Breast epithelium (tissue), 4 donors: ENCODE measurements around the gene CUL4A. TPM values are rescaled to one million over a fixed set of nuclear protein-coding genes. Genes with fewer than 3 reads are reported as not detected.

Experiments
- DNase-seq, 2 donors: peaks; one replicate each; pipeline ENCODE4 v3.0.0-alpha.2; 2019; ENCODE audit warnings: low spot score in 2 of 2
- H3K27ac ChIP-seq, 2 donors: fragments of 200-600 bp; sonication (generic) in 1 of 2; one replicate each; pipeline ENCODE4 v1.5.1; 2016 to 2019; ENCODE audit warnings: mild to moderate bottlenecking in 1 of 2
- H3K27me3 ChIP-seq, 2 donors: fragments of 200-600 bp; sonication (generic) in 1 of 2; one replicate each; pipeline versions ENCODE4 v1.5.1 to v1.6.0; 2017 to 2019; ENCODE audit warnings: control low read depth in 1 of 2, mild to moderate bottlenecking in 1 of 2
- H3K36me3 ChIP-seq: fragments of 200-600 bp; one replicate; pipeline ENCODE4 v1.5.1; 2019
- H3K4me1 ChIP-seq, 2 donors: fragments of 200-600 bp; sonication (generic); one replicate each; pipeline ENCODE4 v1.5.1; 2016 to 2019; ENCODE audit warnings: control low read depth in 1 of 2
- H3K4me3 ChIP-seq, 3 donors: fragments of 200-600 bp; sonication (generic); 1 replicate in 2 of 3; 2 replicates in 1 of 3; pipeline ENCODE4 v1.5.1; 2016 to 2019; ENCODE audit warnings: mild to moderate bottlenecking in 3 of 3, moderate library complexity in 2 of 3
- H3K9me3 ChIP-seq, 2 donors: fragments of 200-600 bp; sonication (generic) in 1 of 2; one replicate each; pipeline ENCODE4 v1.5.1; 2016 to 2019; ENCODE audit warnings: control low read depth in 1 of 2
- POLR2A ChIP-seq: fragments of 450-650 bp; IDR thresholded peaks from one replicate; pipeline ENCODE4 v1.6.1; 2016; ENCODE audit warnings: antibody characterized with exemption, mild to moderate bottlenecking, moderate library complexity
- POLR2AphosphoS5 ChIP-seq, 3 donors: sonication (generic); formaldehyde crosslinking; IDR thresholded peaks; one replicate each; pipeline ENCODE4 v1.6.1; 2017; ENCODE audit warnings: antibody characterized with exemption in 3 of 3
- intact Hi-C: fragments of 100-400 bp; cut with DNase I; formaldehyde crosslinking; loops from one replicate; pipeline ENCODE4 v1.15.1; 2023; ENCODE audit warnings: low total_unique reads
- total RNA-seq, 3 donors: library from RNA; depleted of rRNA; stranded (reverse); fragments of >200 nt; gene quantifications; one replicate each; pipeline ENCODE4 v1.1.0, GENCODE V29; 2016
- TF ChIP-seq, protein P1 (sequence below), 3 donors: fragments of 450-650 bp; IDR thresholded peaks; one replicate each; pipeline ENCODE4 v1.5.1; 2016 to 2017; ENCODE audit warnings: antibody characterized with exemption in 3 of 3, mild to moderate bottlenecking in 3 of 3, moderate library complexity in 3 of 3

CUL4A gene
- total RNA-seq, 3 donors from 2014 or later, result 108 to 145 (median 142) TPM

DNA sequence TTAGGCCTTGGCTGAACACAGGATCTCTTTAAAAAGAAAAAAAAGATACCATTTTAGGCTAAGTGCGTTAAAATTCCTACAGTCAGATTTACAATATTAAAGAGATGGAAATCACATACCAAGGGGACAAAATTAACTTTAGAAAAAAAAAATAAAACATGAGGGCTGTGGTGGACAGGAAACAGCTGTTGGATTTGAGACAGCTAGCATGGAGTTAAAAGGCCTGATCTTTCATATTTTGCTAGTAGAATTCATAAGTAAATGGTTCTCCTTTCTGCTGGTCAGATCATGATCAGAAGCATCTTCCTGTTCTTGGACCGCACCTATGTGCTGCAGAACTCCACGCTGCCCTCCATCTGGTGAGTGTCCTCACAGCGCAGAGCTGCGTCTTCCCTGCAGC, 19.7 kb downstream of the CUL4A start:
- TF ChIP-seq POLR2AphosphoS5 (IDR thresholded peaks at IDR 0.05), result no peak
- TF ChIP-seq, protein P1, sequence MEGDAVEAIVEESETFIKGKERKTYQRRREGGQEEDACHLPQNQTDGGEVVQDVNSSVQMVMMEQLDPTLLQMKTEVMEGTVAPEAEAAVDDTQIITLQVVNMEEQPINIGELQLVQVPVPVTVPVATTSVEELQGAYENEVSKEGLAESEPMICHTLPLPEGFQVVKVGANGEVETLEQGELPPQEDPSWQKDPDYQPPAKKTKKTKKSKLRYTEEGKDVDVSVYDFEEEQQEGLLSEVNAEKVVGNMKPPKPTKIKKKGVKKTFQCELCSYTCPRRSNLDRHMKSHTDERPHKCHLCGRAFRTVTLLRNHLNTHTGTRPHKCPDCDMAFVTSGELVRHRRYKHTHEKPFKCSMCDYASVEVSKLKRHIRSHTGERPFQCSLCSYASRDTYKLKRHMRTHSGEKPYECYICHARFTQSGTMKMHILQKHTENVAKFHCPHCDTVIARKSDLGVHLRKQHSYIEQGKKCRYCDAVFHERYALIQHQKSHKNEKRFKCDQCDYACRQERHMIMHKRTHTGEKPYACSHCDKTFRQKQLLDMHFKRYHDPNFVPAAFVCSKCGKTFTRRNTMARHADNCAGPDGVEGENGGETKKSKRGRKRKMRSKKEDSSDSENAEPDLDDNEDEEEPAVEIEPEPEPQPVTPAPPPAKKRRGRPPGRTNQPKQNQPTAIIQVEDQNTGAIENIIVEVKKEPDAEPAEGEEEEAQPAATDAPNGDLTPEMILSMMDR (IDR thresholded peaks at IDR 0.05), result no peak
- no peak for TF ChIP-seq POLR2A
- Histone ChIP-seq H3K27ac (no peak overlapping the region), H3K36me3 (peaks cover 6% of the 10 kb centered on the region), H3K9me3 (no peaks in the 10 kb centered on the region), H3K4me3 (no peak overlapping the region), H3K4me1 (no peaks in the 10 kb centered on the region), H3K27me3 (no peaks in the 10 kb centered on the region)
- no peak for DNase-seq
- intact Hi-C loops, result no loop called here

DNA sequence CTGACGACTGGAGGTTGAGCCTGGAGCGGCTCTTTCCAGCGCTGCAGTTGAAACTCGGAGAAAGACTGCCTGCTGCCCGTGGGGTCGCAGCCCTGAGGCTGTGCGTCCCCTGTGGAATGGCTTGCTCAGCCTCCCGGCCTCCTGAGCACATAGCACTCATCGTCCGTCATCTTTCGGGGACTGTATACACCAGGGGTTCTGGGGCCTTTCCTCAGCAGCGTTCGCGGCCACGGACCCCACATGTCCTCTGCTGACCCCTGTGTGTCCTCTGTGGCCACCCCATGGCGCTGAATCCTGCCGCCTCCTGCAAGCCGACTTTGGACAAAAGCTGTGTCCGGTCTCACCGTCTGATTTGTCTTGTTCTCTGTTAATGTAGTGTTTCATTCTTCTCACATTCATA, 20.4 kb downstream of the CUL4A start:
- Histone ChIP-seq H3K27me3 (no peaks in the 10 kb centered on the region), H3K36me3 (peaks cover 6% of the 10 kb centered on the region), H3K9me3 (no peaks in the 10 kb centered on the region), H3K27ac (no peak overlapping the region), H3K4me3 (no peak overlapping the region), H3K4me1 (no peaks in the 10 kb centered on the region)
- intact Hi-C loops, result no loop called here
- no peak for DNase-seq
- TF ChIP-seq POLR2A, result no peak
- TF ChIP-seq POLR2AphosphoS5 (IDR thresholded peaks at IDR 0.05), result no peak
- TF ChIP-seq, protein P1 (IDR thresholded peaks at IDR 0.05), result no peak

DNA sequence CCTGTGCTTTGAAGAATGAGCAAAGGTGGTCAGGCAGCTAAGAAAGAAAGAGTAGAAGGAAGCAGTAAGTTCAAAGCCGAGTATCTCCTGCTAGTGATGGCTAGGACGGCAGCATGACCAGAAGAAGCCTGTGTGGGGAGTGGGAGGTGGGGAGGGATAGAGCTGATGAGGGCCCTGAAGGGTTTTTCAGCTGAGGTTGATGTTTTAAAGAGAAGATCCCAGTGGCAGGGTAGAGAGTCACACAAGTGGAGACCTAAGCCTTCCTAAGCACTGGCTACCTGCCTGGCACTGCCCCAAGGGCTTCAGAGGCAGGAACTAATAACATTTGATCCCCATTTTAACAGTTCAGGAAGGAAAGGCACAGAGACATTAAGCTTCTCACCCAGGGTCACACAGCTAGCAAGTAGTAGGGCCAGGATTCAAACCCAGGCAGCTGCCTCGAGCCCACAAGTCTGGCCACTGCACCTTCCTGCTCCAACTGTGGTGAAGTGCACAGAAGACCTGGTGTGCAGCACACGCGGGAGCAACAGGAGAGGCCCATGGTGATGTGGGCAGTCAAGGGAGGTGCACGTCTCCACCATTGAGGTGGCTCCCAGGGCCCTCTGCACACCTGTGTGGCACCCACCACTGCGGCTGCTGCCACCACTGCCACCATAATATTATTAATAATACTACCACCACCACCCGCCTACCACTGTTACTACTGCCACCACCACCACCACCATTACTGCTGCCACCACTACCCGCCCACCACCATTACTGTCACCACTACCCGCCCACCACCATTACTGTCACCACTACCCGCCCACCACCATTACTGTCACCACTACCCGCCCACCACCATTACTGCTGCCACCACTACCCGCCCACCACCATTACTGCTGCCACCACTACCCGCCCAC, 22.1 kb downstream of the CUL4A start:
- no peak for DNase-seq
- intact Hi-C loops, result no loop called here
- Histone ChIP-seq H3K36me3 (peaks cover 6% of the 10 kb centered on the region), H3K4me1 (no peaks in the 10 kb centered on the region), H3K4me3 (no peak overlapping the region), H3K27me3 (no peaks in the 10 kb centered on the region), H3K27ac (no peak overlapping the region), H3K9me3 (no peaks in the 10 kb centered on the region)
- TF ChIP-seq POLR2A, result no peak
- no peak for TF ChIP-seq POLR2AphosphoS5 (IDR thresholded peaks at IDR 0.05)
- TF ChIP-seq, protein P1 (IDR thresholded peaks at IDR 0.05), result no peak

DNA sequence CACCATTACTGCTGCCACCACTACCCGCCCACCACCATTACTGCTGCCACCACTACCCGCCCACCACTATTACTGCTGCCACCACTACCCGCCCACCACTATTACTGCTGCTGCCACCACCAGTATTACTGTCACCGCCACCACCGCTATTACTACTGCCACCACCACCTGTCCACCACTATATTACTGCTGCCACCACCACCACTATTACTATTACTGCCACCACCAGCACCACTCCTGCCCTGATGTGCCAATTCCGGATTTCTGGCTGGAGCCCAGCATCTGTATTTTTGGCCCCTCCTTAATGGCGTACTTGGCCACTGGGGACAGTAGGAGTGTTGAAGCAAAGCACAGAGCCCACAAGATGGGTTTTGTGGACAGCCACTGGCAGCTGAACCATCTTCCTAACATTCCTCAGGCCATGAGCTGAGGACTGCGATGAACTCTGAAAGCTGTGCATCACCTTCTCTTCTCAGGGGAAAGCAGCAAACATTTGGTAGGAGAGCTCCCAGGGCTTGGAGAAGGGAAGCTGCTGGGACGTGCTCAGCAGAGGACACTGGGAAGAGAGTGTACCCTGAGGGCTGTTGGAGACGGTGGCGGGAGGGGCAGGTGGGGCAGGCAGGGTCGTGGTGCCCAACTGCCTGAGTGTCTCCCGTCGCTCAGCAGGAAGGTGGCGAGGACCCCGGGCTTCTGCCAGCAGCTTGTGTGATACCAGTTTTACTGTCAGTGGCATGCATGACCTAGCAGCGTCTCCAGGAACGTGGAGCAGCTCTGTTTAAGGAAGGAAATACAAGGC, 23.0 kb downstream of the CUL4A start:
- H3K27me3 ChIP-seq, result no peaks in the 10 kb centered on the region
- TF ChIP-seq POLR2AphosphoS5 (IDR thresholded peaks at IDR 0.05), result no peak
- no peak for TF ChIP-seq POLR2A
- TF ChIP-seq, protein P1 (IDR thresholded peaks at IDR 0.05), result no peak
- no peak for DNase-seq
- no peaks in the 10 kb centered on the region for H3K9me3 ChIP-seq
- intact Hi-C loops, result no loop called here
- H3K4me3 ChIP-seq, result peak overlapping the region in 2 of 3 donors; percentile 8 to 33
- H3K27ac ChIP-seq, result no peak overlapping the region
- no peaks in the 10 kb centered on the region for H3K4me1 ChIP-seq
- peaks cover 6% of the 10 kb centered on the region for H3K36me3 ChIP-seq

DNA sequence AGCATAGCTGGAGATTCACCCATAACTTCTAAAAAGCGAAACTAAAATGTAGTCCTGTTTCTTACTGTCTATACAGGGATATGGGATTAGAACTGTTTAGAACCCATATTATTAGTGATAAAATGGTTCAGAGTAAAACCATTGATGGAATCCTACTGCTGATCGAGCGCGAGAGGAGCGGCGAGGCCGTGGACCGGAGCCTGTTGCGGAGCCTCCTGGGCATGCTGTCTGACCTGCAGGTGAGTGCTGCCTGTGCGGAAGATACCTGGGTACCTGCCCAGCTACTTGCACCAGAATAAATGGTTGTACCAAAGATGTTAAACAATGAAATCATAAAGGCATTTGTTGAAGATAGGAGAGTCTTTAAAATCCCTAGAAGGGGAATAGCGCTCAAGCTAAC, 23.7 kb downstream of the CUL4A start:
- Histone ChIP-seq H3K27ac (no peak overlapping the region), H3K4me1 (no peaks in the 10 kb centered on the region), H3K9me3 (no peaks in the 10 kb centered on the region), H3K27me3 (no peaks in the 10 kb centered on the region), H3K36me3 (peaks cover 6% of the 10 kb centered on the region), H3K4me3 (peak overlapping the region in 1 of 3 donors; percentile 8)
- intact Hi-C loops, result no loop called here
- DNase-seq, result no peak
- TF ChIP-seq POLR2A (no peak), POLR2AphosphoS5 (IDR thresholded peaks at IDR 0.05) (no peak)
- TF ChIP-seq, protein P1 (IDR thresholded peaks at IDR 0.05), result no peak
